ENCODE measurements around the gene LYVE1. TPM values are rescaled to one million over a fixed set of nuclear protein-coding genes. Genes with fewer than 3 reads are reported as not detected.

LYVE1 gene
- polyA plus RNA-seq, 1 of the 3 experiments (the other 2 are of a cell fraction) = not detected

DNA sequence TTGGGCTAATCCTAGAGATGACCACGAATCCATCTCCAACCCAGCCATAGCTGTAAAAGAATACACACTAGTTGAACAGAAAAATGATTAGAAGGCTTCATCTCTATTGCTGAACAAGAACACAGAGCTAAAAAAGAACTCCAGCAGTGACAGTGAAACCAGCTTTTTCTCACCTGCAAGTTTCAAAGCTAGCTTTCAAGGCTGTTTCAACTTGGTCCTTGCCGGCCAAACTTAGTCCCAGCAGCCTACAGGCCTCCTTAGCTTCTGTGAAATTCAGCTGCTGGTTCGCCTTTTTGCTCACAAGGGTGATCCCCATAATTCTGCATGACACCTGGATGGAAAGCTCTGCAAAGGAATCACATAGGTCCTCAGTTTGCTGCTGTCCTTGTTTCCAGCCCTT is 4.4 kb downstream of the LYVE1 start:
- Histone ChIP-seq H2AFZ (ENCODE audit: low read depth) (no peak overlapping the region), H4K20me1 (ENCODE audit: insufficient read depth) (no peaks in the 10 kb centered on the region), H3K79me2 (ENCODE audit: insufficient read depth) (no peaks in the 10 kb centered on the region), H3K9ac (no peak overlapping the region), H3K27me3 (ENCODE audit: insufficient read depth) (no peaks in the 10 kb centered on the region), H3F3A (replicated peaks; ENCODE audit: insufficient read depth) (no peaks in the 10 kb centered on the region), H3K27ac (ENCODE audit: low read depth in 2 of 2, low read length in 1 of 2) (no peak overlapping the region), H3K4me1 (ENCODE audit: control insufficient read depth in 1 of 2, insufficient read depth in 2 of 2, low read depth in 1 of 2, low read length in 1 of 2) (no peaks in the 10 kb centered on the region), H3K9me3 (no peaks in the 10 kb centered on the region), H3K4me2 (no peak overlapping the region), H3K9me2 (no peaks in the 10 kb centered on the region), H3K36me3 (replicated peaks in 1 of 2; ENCODE audit: control insufficient read depth in 1 of 2, insufficient read depth in 2 of 2, low read length in 1 of 2) (no peaks in the 10 kb centered on the region), H3K4me3 (ENCODE audit: low read depth in 2 of 2, low read length in 1 of 2) (no peak overlapping the region)
- no peak for DNase-seq
- POLR2A ChIA-PET = no interaction called here
- no peak for TF ChIP-seq RAD21 (IDR thresholded peaks at IDR 0.05; ENCODE audit: low read length)
- TF ChIP-seq YY1 (IDR thresholded peaks at IDR 0.05; ENCODE audit: low read depth) = no peak
- no peak for TF ChIP-seq TAF1 (IDR thresholded peaks at IDR 0.05; ENCODE audit: borderline replicate concordance, low read depth, low read length)
- TF ChIP-seq GATA2 (CRISPR knock-in tag; IDR thresholded peaks at IDR 0.05) = no peak
- TF ChIP-seq, protein P1, sequence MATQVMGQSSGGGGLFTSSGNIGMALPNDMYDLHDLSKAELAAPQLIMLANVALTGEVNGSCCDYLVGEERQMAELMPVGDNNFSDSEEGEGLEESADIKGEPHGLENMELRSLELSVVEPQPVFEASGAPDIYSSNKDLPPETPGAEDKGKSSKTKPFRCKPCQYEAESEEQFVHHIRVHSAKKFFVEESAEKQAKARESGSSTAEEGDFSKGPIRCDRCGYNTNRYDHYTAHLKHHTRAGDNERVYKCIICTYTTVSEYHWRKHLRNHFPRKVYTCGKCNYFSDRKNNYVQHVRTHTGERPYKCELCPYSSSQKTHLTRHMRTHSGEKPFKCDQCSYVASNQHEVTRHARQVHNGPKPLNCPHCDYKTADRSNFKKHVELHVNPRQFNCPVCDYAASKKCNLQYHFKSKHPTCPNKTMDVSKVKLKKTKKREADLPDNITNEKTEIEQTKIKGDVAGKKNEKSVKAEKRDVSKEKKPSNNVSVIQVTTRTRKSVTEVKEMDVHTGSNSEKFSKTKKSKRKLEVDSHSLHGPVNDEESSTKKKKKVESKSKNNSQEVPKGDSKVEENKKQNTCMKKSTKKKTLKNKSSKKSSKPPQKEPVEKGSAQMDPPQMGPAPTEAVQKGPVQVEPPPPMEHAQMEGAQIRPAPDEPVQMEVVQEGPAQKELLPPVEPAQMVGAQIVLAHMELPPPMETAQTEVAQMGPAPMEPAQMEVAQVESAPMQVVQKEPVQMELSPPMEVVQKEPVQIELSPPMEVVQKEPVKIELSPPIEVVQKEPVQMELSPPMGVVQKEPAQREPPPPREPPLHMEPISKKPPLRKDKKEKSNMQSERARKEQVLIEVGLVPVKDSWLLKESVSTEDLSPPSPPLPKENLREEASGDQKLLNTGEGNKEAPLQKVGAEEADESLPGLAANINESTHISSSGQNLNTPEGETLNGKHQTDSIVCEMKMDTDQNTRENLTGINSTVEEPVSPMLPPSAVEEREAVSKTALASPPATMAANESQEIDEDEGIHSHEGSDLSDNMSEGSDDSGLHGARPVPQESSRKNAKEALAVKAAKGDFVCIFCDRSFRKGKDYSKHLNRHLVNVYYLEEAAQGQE (IDR thresholded peaks at IDR 0.05; ENCODE audit: low read depth, low read length) = no peak
- TF ChIP-seq JUND (IDR thresholded peaks at IDR 0.05) = no peak
- no peak for TF ChIP-seq NFIC (IDR thresholded peaks at IDR 0.05; ENCODE audit: borderline replicate concordance)
- no peak for TF ChIP-seq CHD2 (IDR thresholded peaks at IDR 0.05; ENCODE audit: low read length, partially characterized antibody)
- TF ChIP-seq GABPA (IDR thresholded peaks at IDR 0.05; ENCODE audit: low read depth) = no peak
- no peak for TF ChIP-seq NRF1 (IDR thresholded peaks at IDR 0.05; ENCODE audit: low read depth, low read length)
- TF ChIP-seq EP300 (IDR thresholded peaks at IDR 0.05; ENCODE audit: borderline replicate concordance in 1 of 2, low read depth in 1 of 2, low read length in 1 of 2) = no peak
- TF ChIP-seq SMC3 (IDR thresholded peaks at IDR 0.05; ENCODE audit: low read depth, low read length) = no peak
- CTCF ChIA-PET = interaction anchor here (1.4 to 1.5 kb wide), 3 partner anchors 10 to 91 kb away, joined by 3 to 10 read pairs (median 3); partner anchors contain the start of gene RNF141
- 47% methylated on average over 3 of the region's 3 CpGs for WGBS (ENCODE audit: low lambda C conversion rate)

- Histone ChIP-seq H3K27ac (ENCODE audit: low read depth in 2 of 2, low read length in 1 of 2) (no peak overlapping the region), H3K4me3 (ENCODE audit: low read depth in 2 of 2, low read length in 1 of 2) (no peak overlapping the region), H3K9me2 (no peaks in the 10 kb centered on the region), H3K4me2 (no peak overlapping the region), H2AFZ (ENCODE audit: low read depth) (no peak overlapping the region), H4K20me1 (ENCODE audit: insufficient read depth) (no peaks in the 10 kb centered on the region), H3K79me2 (ENCODE audit: insufficient read depth) (no peaks in the 10 kb centered on the region), H3K9me3 (no peaks in the 10 kb centered on the region), H3K4me1 (ENCODE audit: control insufficient read depth in 1 of 2, insufficient read depth in 2 of 2, low read depth in 1 of 2, low read length in 1 of 2) (no peaks in the 10 kb centered on the region; a peak in 1 of 4 replicates), H3K27me3 (ENCODE audit: insufficient read depth) (no peaks in the 10 kb centered on the region), H3F3A (replicated peaks; ENCODE audit: insufficient read depth) (no peaks in the 10 kb centered on the region), H3K9ac (no peak overlapping the region), H3K36me3 (replicated peaks in 1 of 2; ENCODE audit: control insufficient read depth in 1 of 2, insufficient read depth in 2 of 2, low read length in 1 of 2) (no peaks in the 10 kb centered on the region)
- POLR2A ChIA-PET = no interaction called here
- no peak for DNase-seq
- CTCF ChIA-PET = no interaction called here
- 92% methylated on average over 1 of the region's 1 CpG for WGBS (ENCODE audit: low lambda C conversion rate)
- no peak for TF ChIP-seq CHD2 (IDR thresholded peaks at IDR 0.05; ENCODE audit: low read length, partially characterized antibody)
- TF ChIP-seq FOSL2 (IDR thresholded peaks at IDR 0.05; ENCODE audit: borderline replicate concordance, low read depth) = no peak
- no peak for TF ChIP-seq RCOR1 (IDR thresholded peaks at IDR 0.05; ENCODE audit: low read length)
- TF ChIP-seq, protein P1 (IDR thresholded peaks at IDR 0.05; ENCODE audit: low read depth, low read length) = no peak
- TF ChIP-seq CTCF (IDR thresholded peaks at IDR 0.05) = no peak
- TF ChIP-seq RXRA (IDR thresholded peaks at IDR 0.05; ENCODE audit: borderline replicate concordance, low read depth) = no peak
- TF ChIP-seq SMC3 (IDR thresholded peaks at IDR 0.05; ENCODE audit: low read depth, low read length) = no peak
- no peak for TF ChIP-seq EZH2phosphoT487 (IDR thresholded peaks at IDR 0.05; ENCODE audit: borderline replicate concordance, low read depth)
- TF ChIP-seq JUND (IDR thresholded peaks at IDR 0.05) = no peak
- TF ChIP-seq, protein P2, sequence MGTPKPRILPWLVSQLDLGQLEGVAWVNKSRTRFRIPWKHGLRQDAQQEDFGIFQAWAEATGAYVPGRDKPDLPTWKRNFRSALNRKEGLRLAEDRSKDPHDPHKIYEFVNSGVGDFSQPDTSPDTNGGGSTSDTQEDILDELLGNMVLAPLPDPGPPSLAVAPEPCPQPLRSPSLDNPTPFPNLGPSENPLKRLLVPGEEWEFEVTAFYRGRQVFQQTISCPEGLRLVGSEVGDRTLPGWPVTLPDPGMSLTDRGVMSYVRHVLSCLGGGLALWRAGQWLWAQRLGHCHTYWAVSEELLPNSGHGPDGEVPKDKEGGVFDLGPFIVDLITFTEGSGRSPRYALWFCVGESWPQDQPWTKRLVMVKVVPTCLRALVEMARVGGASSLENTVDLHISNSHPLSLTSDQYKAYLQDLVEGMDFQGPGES (IDR thresholded peaks at IDR 0.05; ENCODE audit: low read depth, low read length) = no peak
Observed at GRCh38 chr11:10561947-10562346, 6.5 kb downstream of the LYVE1 start.
